DOHH2 (cell line): ENCODE measurements around the gene CDCP1.

ENCODE experiments used
- EZH2phosphoT487 ChIP-seq: fragments of 200-600 bp; sonication (generic); IDR thresholded peaks from 2 replicates; pipeline ENCODE4 v1.6.1; 2017; ENCODE audit warnings: borderline replicate concordance, mild to moderate bottlenecking, antibody characterized with exemption, low read length, moderate library complexity, mixed read lengths
- TF ChIP-seq, protein P1 (sequence below): fragments of 200-600 bp; sonication (generic); IDR thresholded peaks from one replicate; pipeline ENCODE4 v1.5.1; 2014; ENCODE audit warnings: antibody characterized with exemption, mild to moderate bottlenecking, low read depth, low read length; ENCODE audit not compliant: poor library complexity, severe bottlenecking

DNA sequence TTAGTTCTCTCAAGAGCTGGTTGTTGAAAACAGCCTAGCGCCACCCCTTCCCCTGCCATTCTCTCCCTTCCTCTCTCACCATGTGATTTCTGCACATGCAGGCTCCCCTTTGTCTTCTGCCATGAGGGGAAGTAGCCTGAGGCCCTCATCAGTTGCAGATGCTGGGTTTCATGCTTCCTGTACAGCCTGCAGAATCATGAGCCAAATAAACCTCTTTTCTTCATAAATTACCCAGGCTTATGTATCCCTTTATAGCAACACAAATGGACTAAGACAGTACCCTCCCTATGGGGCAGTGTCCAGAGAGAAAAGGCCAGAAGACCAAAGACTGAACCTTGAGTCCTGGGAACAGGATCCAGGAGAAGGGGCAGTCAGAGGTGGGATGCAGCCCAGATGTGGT is 65.4 kb downstream of the CDCP1 start:
- TF ChIP-seq, protein P1, sequence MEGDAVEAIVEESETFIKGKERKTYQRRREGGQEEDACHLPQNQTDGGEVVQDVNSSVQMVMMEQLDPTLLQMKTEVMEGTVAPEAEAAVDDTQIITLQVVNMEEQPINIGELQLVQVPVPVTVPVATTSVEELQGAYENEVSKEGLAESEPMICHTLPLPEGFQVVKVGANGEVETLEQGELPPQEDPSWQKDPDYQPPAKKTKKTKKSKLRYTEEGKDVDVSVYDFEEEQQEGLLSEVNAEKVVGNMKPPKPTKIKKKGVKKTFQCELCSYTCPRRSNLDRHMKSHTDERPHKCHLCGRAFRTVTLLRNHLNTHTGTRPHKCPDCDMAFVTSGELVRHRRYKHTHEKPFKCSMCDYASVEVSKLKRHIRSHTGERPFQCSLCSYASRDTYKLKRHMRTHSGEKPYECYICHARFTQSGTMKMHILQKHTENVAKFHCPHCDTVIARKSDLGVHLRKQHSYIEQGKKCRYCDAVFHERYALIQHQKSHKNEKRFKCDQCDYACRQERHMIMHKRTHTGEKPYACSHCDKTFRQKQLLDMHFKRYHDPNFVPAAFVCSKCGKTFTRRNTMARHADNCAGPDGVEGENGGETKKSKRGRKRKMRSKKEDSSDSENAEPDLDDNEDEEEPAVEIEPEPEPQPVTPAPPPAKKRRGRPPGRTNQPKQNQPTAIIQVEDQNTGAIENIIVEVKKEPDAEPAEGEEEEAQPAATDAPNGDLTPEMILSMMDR = no peak
- no peak for TF ChIP-seq EZH2phosphoT487
